ENCODE measurements around the gene USP25.

USP25 gene

DNA sequence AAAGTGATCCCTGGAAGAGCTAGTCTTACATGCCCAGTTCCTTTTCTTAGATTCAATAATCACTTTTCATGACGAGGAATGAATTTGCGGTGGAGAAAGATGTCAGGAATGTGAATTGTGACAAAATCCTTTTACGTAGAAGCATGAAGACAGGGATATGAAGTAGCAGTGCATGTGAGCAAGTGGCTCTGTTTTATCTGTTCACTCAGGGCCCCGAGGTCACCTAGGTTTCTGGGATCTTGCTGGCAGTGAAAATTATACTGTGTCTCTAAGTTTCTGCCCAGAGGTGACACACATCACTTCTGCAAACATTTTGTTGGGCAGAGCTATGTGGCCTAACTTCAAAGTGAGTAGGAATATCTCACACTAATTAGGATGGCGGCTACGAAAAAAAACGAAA, 79.3 kb downstream of the USP25 start:
- H3K4me3 ChIP-seq (ENCODE audit: low read depth, low read length) = no peak overlapping the region

GRCh38 chr21:15809818-15810217, 80.0 kb downstream of the USP25 start:
- H3K4me3 ChIP-seq (ENCODE audit: low read depth, low read length) = no peak overlapping the region

DNA sequence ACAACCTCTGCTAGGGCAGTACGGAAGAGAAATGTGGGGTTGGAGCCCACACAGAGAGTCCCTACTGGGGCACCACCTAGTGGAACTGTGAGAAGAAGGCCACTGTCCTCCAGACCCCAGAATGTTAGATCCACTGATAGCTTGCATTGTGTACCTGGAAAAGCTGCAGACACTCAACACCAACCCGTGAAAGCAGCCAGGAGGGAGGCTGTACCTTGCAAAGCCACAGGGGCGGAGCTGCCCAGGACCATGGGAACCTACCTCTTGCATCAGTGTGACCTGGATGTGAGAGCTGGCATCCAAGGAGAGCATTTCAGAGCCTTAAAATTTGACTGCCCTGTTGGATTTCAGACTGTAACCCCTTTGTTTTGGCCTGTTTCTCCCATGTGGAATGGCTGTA, 85.5 kb downstream of the USP25 start:
- no peak overlapping the region for H3K4me3 ChIP-seq (ENCODE audit: low read depth, low read length)

DNA sequence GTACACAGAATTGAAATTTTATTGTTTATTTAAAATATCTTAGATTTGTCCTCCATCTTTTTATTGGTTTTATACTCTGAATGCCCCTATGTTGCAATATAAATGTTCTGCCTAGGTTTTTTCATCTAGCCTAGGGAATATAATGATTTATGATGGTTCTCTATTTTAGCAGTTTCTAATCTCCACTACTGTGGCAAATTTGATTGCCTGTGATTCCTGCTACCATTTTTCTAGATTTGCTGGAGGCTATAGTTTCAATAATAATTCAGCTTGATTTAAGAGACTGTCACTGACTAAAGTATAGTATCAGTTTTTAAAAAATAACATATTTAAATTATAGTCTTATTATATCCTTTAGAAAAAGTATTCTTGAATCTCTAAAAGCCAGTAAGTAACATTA, 90.5 kb downstream of the USP25 start:
- H3K4me3 ChIP-seq (ENCODE audit: low read depth, low read length) = no peak overlapping the region

DNA sequence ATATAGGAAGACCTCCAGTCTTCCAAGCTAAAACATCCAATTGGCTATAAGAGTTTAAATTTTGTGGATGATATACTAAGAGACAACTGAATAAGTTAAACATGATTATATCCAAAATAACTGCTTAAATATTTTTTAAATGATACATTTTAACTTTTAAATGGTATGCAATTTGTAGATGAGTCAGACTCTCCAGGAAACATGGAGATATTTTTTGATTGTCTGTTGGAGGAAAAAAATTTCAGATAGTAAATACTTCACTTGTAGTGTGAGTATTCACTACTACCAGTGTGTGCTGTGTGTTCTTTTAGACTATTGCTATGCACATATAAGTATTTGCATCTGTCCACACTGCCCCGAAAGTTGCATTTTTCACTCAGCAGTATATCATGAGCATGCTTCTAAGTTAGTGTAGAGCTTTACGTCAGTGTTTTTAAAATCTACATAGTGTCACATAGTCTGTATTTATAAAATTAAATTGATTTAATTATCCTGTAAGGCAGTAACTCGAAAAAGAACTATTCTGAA, 91.1 kb downstream of the USP25 start:
- H3K4me3 ChIP-seq (ENCODE audit: low read depth, low read length) = no peak overlapping the region

GRCh38 chr21:15823486-15824150, 93.8 kb downstream of the USP25 start:
- H3K4me3 ChIP-seq (ENCODE audit: low read depth, low read length) = no peak overlapping the region

GRCh38 chr21:15825700-15826099, 95.9 kb downstream of the USP25 start:
- H3K4me3 ChIP-seq (ENCODE audit: low read depth, low read length) = no peak overlapping the region

GRCh38 chr21:15826147-15826780, 96.5 kb downstream of the USP25 start:
- no peak overlapping the region for H3K4me3 ChIP-seq (ENCODE audit: low read depth, low read length)

GRCh38 chr21:15826908-15827601, 97.3 kb downstream of the USP25 start:
- no peak overlapping the region for H3K4me3 ChIP-seq (ENCODE audit: low read depth, low read length)

- H3K4me3 ChIP-seq (ENCODE audit: low read depth, low read length) = no peak overlapping the region
Measured at GRCh38 chr21:15831497-15831896, 101.7 kb downstream of the USP25 start.

DNA sequence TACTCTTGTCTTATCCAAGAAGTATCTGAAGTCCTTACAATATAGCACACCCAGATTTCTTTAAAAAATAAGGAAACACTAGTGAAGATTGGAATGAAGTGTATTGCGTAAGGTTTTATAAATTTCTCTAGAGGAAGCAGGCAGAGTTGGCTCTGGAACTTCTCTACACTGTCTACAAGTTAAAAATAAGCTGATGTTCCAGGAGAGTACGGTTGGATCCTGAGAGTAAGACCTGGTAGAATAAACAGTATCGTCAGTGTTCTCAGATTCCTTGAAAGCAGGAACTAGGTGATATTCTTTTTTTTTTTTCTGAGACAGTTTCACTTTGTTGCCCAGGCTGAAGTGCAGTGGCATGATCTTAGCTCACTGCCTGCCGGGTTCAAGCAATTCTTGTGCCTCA, 107.9 kb downstream of the USP25 start:
- no peak overlapping the region for H3K4me3 ChIP-seq (ENCODE audit: low read depth, low read length)

GRCh38 chr21:15839026-15839425, 109.2 kb downstream of the USP25 start:
- no peak overlapping the region for H3K4me3 ChIP-seq (ENCODE audit: low read depth, low read length)

DNA sequence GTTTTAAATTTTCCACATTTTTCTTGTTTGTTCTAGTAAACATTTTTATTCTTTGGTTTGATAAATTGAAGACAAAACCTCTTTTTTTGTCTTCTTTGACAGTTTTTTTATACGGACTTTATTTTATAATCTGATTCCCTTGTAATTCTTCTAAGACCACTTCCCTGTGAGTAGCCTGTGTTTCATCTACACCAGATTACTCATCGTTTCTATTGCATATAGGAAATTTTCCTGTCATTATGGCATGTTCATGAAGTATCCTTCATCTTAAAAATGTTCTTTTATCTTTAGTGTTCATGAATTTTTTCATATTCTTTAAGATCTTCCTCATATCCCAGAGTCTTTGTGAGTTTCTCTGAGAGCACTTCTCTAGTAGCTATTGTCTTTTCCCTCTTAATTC, 109.8 kb downstream of the USP25 start:
- no peak overlapping the region for H3K4me3 ChIP-seq (ENCODE audit: low read depth, low read length)

DNA sequence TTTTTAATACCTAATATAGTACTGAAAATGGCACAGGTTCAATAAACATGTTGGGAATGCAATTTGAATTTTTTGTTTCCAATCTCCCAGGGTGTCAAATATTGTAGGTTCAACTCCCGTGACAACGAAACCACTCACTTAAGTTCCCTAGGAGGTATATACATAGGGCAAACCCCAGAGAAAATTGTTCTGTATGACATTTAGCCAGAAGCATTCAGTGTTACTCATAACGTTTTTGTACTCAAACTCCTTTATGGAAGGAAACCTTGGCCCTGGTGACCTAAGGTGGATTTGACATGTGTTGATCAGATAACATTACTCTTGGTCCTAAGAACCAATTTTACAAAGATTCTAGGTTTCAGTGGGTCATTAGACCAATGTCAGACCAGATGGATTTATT, 110.6 kb downstream of the USP25 start:
- H3K4me3 ChIP-seq (ENCODE audit: low read depth, low read length) = no peak overlapping the region

GRCh38 chr21:15841856-15842564, 112.2 kb downstream of the USP25 start:
- no peak overlapping the region for H3K4me3 ChIP-seq (ENCODE audit: low read depth, low read length)

DNA sequence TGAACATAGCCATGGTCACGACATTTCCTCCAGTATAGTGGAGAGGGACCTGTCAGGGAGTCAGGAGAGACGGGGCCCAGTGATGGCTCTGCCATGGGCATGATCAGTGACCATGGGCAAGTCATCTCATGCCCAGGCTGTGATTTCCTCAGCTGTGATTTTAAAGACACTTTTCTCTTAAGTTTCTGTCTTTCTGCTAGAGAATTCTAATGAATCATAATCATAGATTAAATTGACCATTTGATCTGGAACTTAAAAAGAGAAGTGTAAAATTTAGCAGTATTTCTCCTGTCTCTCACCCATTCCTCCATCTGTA, 112.7 kb downstream of the USP25 start:
- H3K4me3 ChIP-seq (ENCODE audit: low read depth, low read length) = no peak overlapping the region

GRCh38 chr21:15843766-15844165, 114.0 kb downstream of the USP25 start:
- H3K4me3 ChIP-seq (ENCODE audit: low read depth, low read length) = no peak overlapping the region

- no peak overlapping the region for H3K4me3 ChIP-seq (ENCODE audit: low read depth, low read length)
Measured at GRCh38 chr21:15848634-15849560, 119.1 kb downstream of the USP25 start.

- H3K4me3 ChIP-seq (ENCODE audit: low read depth, low read length) = no peak overlapping the region
Measured at GRCh38 chr21:15849927-15850326, 120.1 kb downstream of the USP25 start.

DNA sequence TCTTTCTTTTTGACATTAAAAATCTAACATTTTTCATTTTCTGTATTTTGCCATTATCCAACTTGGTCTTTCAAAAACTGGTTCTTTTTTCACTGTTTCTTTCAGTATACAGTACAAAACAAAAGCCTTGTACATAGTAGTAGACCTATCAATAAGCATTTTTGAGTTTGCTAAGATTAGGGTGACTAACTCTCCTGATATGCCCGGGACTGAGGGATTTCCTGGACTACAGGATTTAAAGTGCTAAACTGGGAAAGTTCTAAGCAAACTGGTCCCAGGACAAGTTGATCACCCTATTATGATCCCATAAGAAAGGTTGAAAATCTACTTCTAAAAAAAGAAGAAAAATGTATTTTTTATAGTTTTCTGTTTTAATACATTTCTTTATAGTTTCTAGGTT, 120.9 kb downstream of the USP25 start:
- H3K4me3 ChIP-seq (ENCODE audit: low read depth, low read length) = no peak overlapping the region

GRCh38 chr21:15852146-15852545, 122.4 kb downstream of the USP25 start:
- no peak overlapping the region for H3K4me3 ChIP-seq (ENCODE audit: low read depth, low read length)

Data from iPS-11a (cell line).